Transverse colon (tissue), 3 donors: ENCODE results near the gene TESK2.

Experiments used
- POLR2A ChIP-seq: fragments of 450-650 bp; IDR thresholded peaks from one replicate; pipeline ENCODE4 v1.6.1; 2016; ENCODE audit warnings: antibody characterized with exemption, mild to moderate bottlenecking, moderate library complexity
- TF ChIP-seq, protein P1 (sequence below), 5 experiments: fragments of 200-600 bp in 3 of 5; fragments of 450-650 bp in 2 of 5; sonication (generic) in 3 of 5; IDR thresholded peaks; 1 replicate in 2 of 5; 2 replicates in 3 of 5; pipeline ENCODE4 v1.5.1; 2016 to 2017; ENCODE audit warnings: antibody characterized with exemption in 5 of 5, inconsistent platforms in 3 of 5, mild to moderate bottlenecking in 2 of 5, moderate library complexity in 1 of 5

DNA sequence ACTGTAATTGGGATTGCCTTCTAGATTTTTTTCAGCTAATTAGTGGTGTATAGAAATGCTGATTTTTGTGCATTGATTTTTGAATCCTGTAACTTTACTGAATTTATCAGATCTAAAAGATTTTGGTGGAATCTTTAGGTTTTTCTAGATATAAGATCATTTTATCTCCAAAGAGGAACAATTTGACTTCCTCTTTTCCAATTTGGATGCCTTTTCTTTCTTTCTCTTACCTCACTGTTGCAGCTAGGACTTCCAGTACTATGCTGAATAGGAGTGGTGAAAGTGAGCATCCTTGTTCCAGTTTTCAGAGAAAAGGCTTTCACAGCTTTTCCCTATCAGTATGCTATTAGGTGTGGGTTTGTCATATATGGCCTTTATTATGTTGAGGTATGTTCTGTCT lies 53.6 kb downstream of the TESK2 start:
- TF ChIP-seq POLR2A, result no peak
- TF ChIP-seq, protein P1, sequence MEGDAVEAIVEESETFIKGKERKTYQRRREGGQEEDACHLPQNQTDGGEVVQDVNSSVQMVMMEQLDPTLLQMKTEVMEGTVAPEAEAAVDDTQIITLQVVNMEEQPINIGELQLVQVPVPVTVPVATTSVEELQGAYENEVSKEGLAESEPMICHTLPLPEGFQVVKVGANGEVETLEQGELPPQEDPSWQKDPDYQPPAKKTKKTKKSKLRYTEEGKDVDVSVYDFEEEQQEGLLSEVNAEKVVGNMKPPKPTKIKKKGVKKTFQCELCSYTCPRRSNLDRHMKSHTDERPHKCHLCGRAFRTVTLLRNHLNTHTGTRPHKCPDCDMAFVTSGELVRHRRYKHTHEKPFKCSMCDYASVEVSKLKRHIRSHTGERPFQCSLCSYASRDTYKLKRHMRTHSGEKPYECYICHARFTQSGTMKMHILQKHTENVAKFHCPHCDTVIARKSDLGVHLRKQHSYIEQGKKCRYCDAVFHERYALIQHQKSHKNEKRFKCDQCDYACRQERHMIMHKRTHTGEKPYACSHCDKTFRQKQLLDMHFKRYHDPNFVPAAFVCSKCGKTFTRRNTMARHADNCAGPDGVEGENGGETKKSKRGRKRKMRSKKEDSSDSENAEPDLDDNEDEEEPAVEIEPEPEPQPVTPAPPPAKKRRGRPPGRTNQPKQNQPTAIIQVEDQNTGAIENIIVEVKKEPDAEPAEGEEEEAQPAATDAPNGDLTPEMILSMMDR (IDR thresholded peaks at IDR 0.05), result no peak
